MG63 (cell line): ENCODE data around the gene HAGHL. TPM values are rescaled to one million over a fixed set of nuclear protein-coding genes. Genes with fewer than 3 reads are reported as not detected.

ENCODE experiments used
- total RNA-seq: library from RNA; depleted of rRNA; stranded (reverse); fragments of >200 nt; shearing (Covaris generic); gene quantifications from 2 replicates; pipeline ENCODE4 v1.2.3, GENCODE V29; 2014; ENCODE audit warnings: low replicate concordance; rRNA removed

HAGHL gene
- total RNA-seq, 1 experiment from 2014 or later, result 9.4 TPM

Other genes starting within 250 kb of the HAGHL start
- 42.2 and 55.9 TPM in 2 replicates for gene CAPN15, start 199.4 kb upstream of the HAGHL start, total RNA-seq
- gene PRR35, start 166.7 kb upstream of the HAGHL start, total RNA-seq, result not detected in 2 replicates
- not detected in 2 replicates for gene NHLRC4, start 160.1 kb upstream of the HAGHL start, total RNA-seq
- gene PIGQ, start 157.1 kb upstream of the HAGHL start, total RNA-seq, result 13.1 and 31.7 TPM in 2 replicates
- gene RAB40C, start 137.0 kb upstream of the HAGHL start, total RNA-seq, result 12.4 and 20.8 TPM in 2 replicates
- gene WFIKKN1, start 96.1 kb upstream of the HAGHL start, total RNA-seq, result not detected in 2 replicates
- gene METTL26, start 90.8 kb upstream of the HAGHL start, total RNA-seq, result 145 and 183 TPM in 2 replicates
- 22.2 and 50.3 TPM in 2 replicates for gene MCRIP2, start 85.3 kb upstream of the HAGHL start, total RNA-seq
- gene WDR90, start 77.7 kb upstream of the HAGHL start, total RNA-seq, result 6.0 and 17.3 TPM in 2 replicates
- 48.7 and 72.8 TPM in 2 replicates for gene RHOT2, start 59.0 kb upstream of the HAGHL start, total RNA-seq
- 0.16 TPM in 1 of 2 replicates, not detected in the other for gene RHBDL1, start 51.4 kb upstream of the HAGHL start, total RNA-seq
- 301 and 418 TPM in 2 replicates for gene STUB1, start 46.7 kb upstream of the HAGHL start, total RNA-seq
- gene JMJD8, start 42.8 kb upstream of the HAGHL start, total RNA-seq, result 15.1 and 66.3 TPM in 2 replicates
- gene WDR24, start 36.7 kb upstream of the HAGHL start, total RNA-seq, result 8.0 and 8.2 TPM in 2 replicates
- gene FBXL16, start 21.3 kb upstream of the HAGHL start, total RNA-seq, result 0.16 and 0.67 TPM in 2 replicates
- 33.7 and 71.7 TPM in 2 replicates for gene METRN, start 12.0 kb upstream of the HAGHL start, total RNA-seq
- gene ANTKMT, start 6.0 kb upstream of the HAGHL start, total RNA-seq, result 27.0 and 44.0 TPM in 2 replicates
- gene CCDC78, start 663 bp upstream of the HAGHL start, total RNA-seq, result 0.59 and 4.9 TPM in 2 replicates
- 39.0 and 72.9 TPM in 2 replicates for gene CIAO3, start 13.9 kb downstream of the HAGHL start, total RNA-seq
- gene MSLN, start 33.6 kb downstream of the HAGHL start, total RNA-seq, result not detected in 2 replicates
- 60.9 and 77.3 TPM in 2 replicates for gene RPUSD1, start 61.3 kb downstream of the HAGHL start, total RNA-seq
- gene CHTF18, start 61.5 kb downstream of the HAGHL start, total RNA-seq, result 18.9 and 22.6 TPM in 2 replicates
- not detected in 2 replicates for gene GNG13, start 73.6 kb downstream of the HAGHL start, total RNA-seq
- gene LMF1, start 243.9 kb downstream of the HAGHL start, total RNA-seq, result 8.8 and 11.1 TPM in 2 replicates